22Rv1 (cell line): ENCODE results near the gene SLIT1.

ENCODE experiments used
- ZFX ChIP-seq: fragments of 450-650 bp; IDR thresholded peaks from 2 replicates; pipeline ENCODE4 v1.6.1; 2017; ENCODE audit warnings: antibody characterized with exemption, borderline replicate concordance
- TF ChIP-seq, protein P1 (sequence below): fragments of 450-650 bp; IDR thresholded peaks from 2 replicates; pipeline ENCODE4 v1.5.1; 2017; ENCODE audit warnings: mild to moderate bottlenecking

DNA sequence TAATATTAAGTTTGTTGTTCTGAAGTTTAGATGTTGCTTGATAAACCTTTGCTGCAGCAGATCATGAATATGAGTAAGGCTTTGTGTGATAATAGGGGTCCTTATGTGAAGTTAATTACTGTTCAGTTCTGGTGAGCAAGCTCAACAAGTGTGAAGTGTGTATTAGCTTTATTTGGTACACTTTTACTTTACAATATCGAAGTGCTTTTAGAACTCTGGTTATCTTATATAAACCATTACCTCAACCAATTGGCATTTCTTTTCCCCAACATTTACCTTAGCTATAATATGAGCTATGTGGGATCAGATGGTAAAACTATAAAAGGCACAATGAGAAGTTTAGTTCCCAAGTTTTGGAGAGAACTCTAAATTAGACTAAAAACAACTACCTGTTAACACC is 226.0 kb downstream of the SLIT1 start:
- TF ChIP-seq, protein P1, sequence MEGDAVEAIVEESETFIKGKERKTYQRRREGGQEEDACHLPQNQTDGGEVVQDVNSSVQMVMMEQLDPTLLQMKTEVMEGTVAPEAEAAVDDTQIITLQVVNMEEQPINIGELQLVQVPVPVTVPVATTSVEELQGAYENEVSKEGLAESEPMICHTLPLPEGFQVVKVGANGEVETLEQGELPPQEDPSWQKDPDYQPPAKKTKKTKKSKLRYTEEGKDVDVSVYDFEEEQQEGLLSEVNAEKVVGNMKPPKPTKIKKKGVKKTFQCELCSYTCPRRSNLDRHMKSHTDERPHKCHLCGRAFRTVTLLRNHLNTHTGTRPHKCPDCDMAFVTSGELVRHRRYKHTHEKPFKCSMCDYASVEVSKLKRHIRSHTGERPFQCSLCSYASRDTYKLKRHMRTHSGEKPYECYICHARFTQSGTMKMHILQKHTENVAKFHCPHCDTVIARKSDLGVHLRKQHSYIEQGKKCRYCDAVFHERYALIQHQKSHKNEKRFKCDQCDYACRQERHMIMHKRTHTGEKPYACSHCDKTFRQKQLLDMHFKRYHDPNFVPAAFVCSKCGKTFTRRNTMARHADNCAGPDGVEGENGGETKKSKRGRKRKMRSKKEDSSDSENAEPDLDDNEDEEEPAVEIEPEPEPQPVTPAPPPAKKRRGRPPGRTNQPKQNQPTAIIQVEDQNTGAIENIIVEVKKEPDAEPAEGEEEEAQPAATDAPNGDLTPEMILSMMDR = no peak
- no peak for TF ChIP-seq ZFX
